Measurements from ENCODE around the gene C1orf216.
"Not testable (repeated sequence)": the region's sequence is repeated elsewhere in the genome, so short reads cannot be mapped to it uniquely, and the experiment has no call there.

Gene C1orf216

GRCh38 chr1:35718492-35719336 is at the start of gene C1orf216:
C1orf216 (minus strand) TSS chr1:35718884; CDS start chr1:35716321, 2,563 bp downstream.
- DNase-seq (ENCODE audit: low spot score), result peak; percentile 92

- no peak for DNase-seq (ENCODE audit: low spot score)
Observed at GRCh38 chr1:35764283-35764682, 45.6 kb upstream of the C1orf216 start.

GRCh38 chr1:35763201-35763600 is 44.5 kb upstream of the C1orf216 start:
- DNase-seq (ENCODE audit: low spot score), result no peak

- DNase-seq (ENCODE audit: low spot score), result no peak
Observed at GRCh38 chr1:35762141-35762540, 43.5 kb upstream of the C1orf216 start.

GRCh38 chr1:35756064-35756463 is 37.4 kb upstream of the C1orf216 start:
- no peak for DNase-seq (ENCODE audit: low spot score)

- no peak for DNase-seq (ENCODE audit: low spot score)
Observed at GRCh38 chr1:35753626-35754260, 35.1 kb upstream of the C1orf216 start.

GRCh38 chr1:35748326-35748725 is 29.6 kb upstream of the C1orf216 start:
- DNase-seq (ENCODE audit: low spot score), result no peak

GRCh38 chr1:35745124-35745730 is 26.5 kb upstream of the C1orf216 start:
- DNase-seq (ENCODE audit: low spot score), result peak; percentile 43

GRCh38 chr1:35737120-35737519 is 18.4 kb upstream of the C1orf216 start:
- no peak for DNase-seq (ENCODE audit: low spot score)

- no peak for DNase-seq (ENCODE audit: low spot score)
Observed at GRCh38 chr1:35727434-35728040, 8.9 kb upstream of the C1orf216 start.

GRCh38 chr1:35726450-35727433 is 8.1 kb upstream of the C1orf216 start:
- peak; percentile 70 for DNase-seq (ENCODE audit: low spot score)

GRCh38 chr1:35725596-35725995 is 6.9 kb upstream of the C1orf216 start:
- no peak for DNase-seq (ENCODE audit: low spot score)

- peak; percentile 85 for DNase-seq (ENCODE audit: low spot score)
Observed at GRCh38 chr1:35717911-35718476, 690 bp downstream of the C1orf216 start.

GRCh38 chr1:35715568-35716002 is 3.1 kb downstream of the C1orf216 start:
- peak; percentile 81 for DNase-seq (ENCODE audit: low spot score)

- no peak for DNase-seq (ENCODE audit: low spot score)
Observed at GRCh38 chr1:35714921-35715567, 3.6 kb downstream of the C1orf216 start.

- DNase-seq (ENCODE audit: low spot score), result not testable (repeated sequence)
Observed at GRCh38 chr1:35711098-35711497, 7.6 kb downstream of the C1orf216 start.

- DNase-seq (ENCODE audit: low spot score), result no peak
Observed at GRCh38 chr1:35708952-35709351, 9.7 kb downstream of the C1orf216 start.

- DNase-seq (ENCODE audit: low spot score), result no peak
Observed at GRCh38 chr1:35708441-35708921, 10.2 kb downstream of the C1orf216 start.

- peak; percentile 67 for DNase-seq (ENCODE audit: low spot score)
Observed at GRCh38 chr1:35707601-35708440, 10.9 kb downstream of the C1orf216 start.

Data from AG08396 (cell line).